Measurements from ENCODE around the gene CDK12.
"Not testable (repeated sequence)": the region's sequence is repeated elsewhere in the genome, so short reads cannot be mapped to it uniquely, and the experiment has no call there.

Gene CDK12

GRCh38 chr17:39486242-39486641 is 25.0 kb downstream of the CDK12 start:
- Histone ChIP-seq H3K27me3 (ENCODE audit: insufficient read depth, low read length) (no peaks in the 10 kb centered on the region), H3K27ac (ENCODE audit: low read depth, low read length, poor library complexity, severe bottlenecking) (no peak overlapping the region), H3K9me2 (ENCODE audit: low read depth, low read length) (no peaks in the 10 kb centered on the region), H3K4me1 (ENCODE audit: insufficient read depth, low read length, severe bottlenecking) (no peaks in the 10 kb centered on the region), H3K79me2 (ENCODE audit: insufficient read depth, low read length) (0 out of 2 replicates have a peak, but pooled peaks cover 10% of the 10 kb centered on the region), H3K9me3 (ENCODE audit: low read length) (no peaks in the 10 kb centered on the region), H2AFZ (ENCODE audit: low read length) (no peak overlapping the region), H3K36me3 (ENCODE audit: insufficient read depth, low read length) (peaks cover 33% of the 10 kb centered on the region), H3K9ac (ENCODE audit: low read length) (no peak overlapping the region), H4K20me1 (ENCODE audit: insufficient read depth, low read length) (no peaks in the 10 kb centered on the region), H3F3A (ENCODE audit: insufficient read depth, low read length) (no peaks in the 10 kb centered on the region), H3K4me3 (ENCODE audit: low read depth, low read length, poor library complexity, severe bottlenecking) (no peak overlapping the region), H3K4me2 (ENCODE audit: low read length) (no peak overlapping the region)
- TF ChIP-seq EZH2 (IDR thresholded peaks at IDR 0.05; ENCODE audit: borderline replicate concordance, low read length) = no peak
- no peak for TF ChIP-seq CTCF (IDR thresholded peaks at IDR 0.05; ENCODE audit: low read length)

DNA sequence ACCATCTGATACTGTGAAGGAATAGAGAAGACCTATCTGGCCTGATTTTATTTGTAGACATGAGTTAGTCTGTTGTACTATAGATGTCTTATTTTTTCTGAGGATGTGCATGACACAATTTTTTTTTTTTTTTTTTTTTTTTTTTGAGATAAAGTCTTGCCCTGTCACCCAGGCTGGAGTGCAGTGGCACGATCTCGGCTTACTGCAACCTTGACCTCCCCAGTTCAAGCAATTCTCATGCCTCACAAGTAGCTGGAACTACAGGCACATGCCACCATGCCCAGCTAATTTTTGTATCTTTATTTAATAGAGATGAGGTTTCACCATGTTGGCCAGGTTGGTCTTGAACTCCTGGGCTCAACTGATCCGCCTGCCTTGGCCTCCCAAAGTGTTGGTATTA is 26.2 kb downstream of the CDK12 start:
- not testable (repeated sequence) for H3K4me3 ChIP-seq (ENCODE audit: low read depth, low read length, poor library complexity, severe bottlenecking); H2AFZ ChIP-seq (ENCODE audit: low read length); H3K4me1 ChIP-seq (ENCODE audit: insufficient read depth, low read length, severe bottlenecking); H4K20me1 ChIP-seq (ENCODE audit: insufficient read depth, low read length); H3K9me2 ChIP-seq (ENCODE audit: low read depth, low read length); H3K9me3 ChIP-seq (ENCODE audit: low read length); H3K27me3 ChIP-seq (ENCODE audit: insufficient read depth, low read length); H3F3A ChIP-seq (ENCODE audit: insufficient read depth, low read length); H3K9ac ChIP-seq (ENCODE audit: low read length); H3K27ac ChIP-seq (ENCODE audit: low read depth, low read length, poor library complexity, severe bottlenecking); H3K4me2 ChIP-seq (ENCODE audit: low read length)
- peaks cover 40% of the 10 kb centered on the region for H3K36me3 ChIP-seq (ENCODE audit: insufficient read depth, low read length)
- 0 out of 2 replicates have a peak, but pooled peaks cover 10% of the 10 kb centered on the region for H3K79me2 ChIP-seq (ENCODE audit: insufficient read depth, low read length)

GRCh38 chr17:39487946-39488345 is 26.7 kb downstream of the CDK12 start:
- Histone ChIP-seq H3K4me1 (ENCODE audit: insufficient read depth, low read length, severe bottlenecking) (no peaks in the 10 kb centered on the region), H3K9me2 (ENCODE audit: low read depth, low read length) (no peaks in the 10 kb centered on the region), H2AFZ (ENCODE audit: low read length) (no peak overlapping the region), H3K36me3 (ENCODE audit: insufficient read depth, low read length) (peaks cover 43% of the 10 kb centered on the region), H4K20me1 (ENCODE audit: insufficient read depth, low read length) (no peaks in the 10 kb centered on the region), H3K27ac (ENCODE audit: low read depth, low read length, poor library complexity, severe bottlenecking) (no peak overlapping the region), H3K4me3 (ENCODE audit: low read depth, low read length, poor library complexity, severe bottlenecking) (no peak overlapping the region), H3K9ac (ENCODE audit: low read length) (no peak overlapping the region), H3K9me3 (ENCODE audit: low read length) (no peaks in the 10 kb centered on the region), H3K79me2 (ENCODE audit: insufficient read depth, low read length) (0 out of 2 replicates have a peak, but pooled peaks cover 10% of the 10 kb centered on the region), H3K4me2 (ENCODE audit: low read length) (no peak overlapping the region), H3K27me3 (ENCODE audit: insufficient read depth, low read length) (no peaks in the 10 kb centered on the region), H3F3A (ENCODE audit: insufficient read depth, low read length) (no peaks in the 10 kb centered on the region; the same call in 1 of the 2 replicates)
- TF ChIP-seq CTCF (IDR thresholded peaks at IDR 0.05; ENCODE audit: low read length) (no peak), EZH2 (IDR thresholded peaks at IDR 0.05; ENCODE audit: borderline replicate concordance, low read length) (no peak)

GRCh38 chr17:39496921-39497320 is 35.6 kb downstream of the CDK12 start:
- H3K36me3 ChIP-seq (ENCODE audit: insufficient read depth, low read length) = peaks cover 88% of the 10 kb centered on the region
- not testable (repeated sequence) for H4K20me1 ChIP-seq (ENCODE audit: insufficient read depth, low read length); H3K4me2 ChIP-seq (ENCODE audit: low read length); H3K9me3 ChIP-seq (ENCODE audit: low read length); H3K9me2 ChIP-seq (ENCODE audit: low read depth, low read length); H3K79me2 ChIP-seq (ENCODE audit: insufficient read depth, low read length); H3K9ac ChIP-seq (ENCODE audit: low read length); H3F3A ChIP-seq (ENCODE audit: insufficient read depth, low read length); H3K27me3 ChIP-seq (ENCODE audit: insufficient read depth, low read length); H2AFZ ChIP-seq (ENCODE audit: low read length); H3K27ac ChIP-seq (ENCODE audit: low read depth, low read length, poor library complexity, severe bottlenecking); H3K4me3 ChIP-seq (ENCODE audit: low read depth, low read length, poor library complexity, severe bottlenecking); H3K4me1 ChIP-seq (ENCODE audit: insufficient read depth, low read length, severe bottlenecking)

Data from OCI-LY1 (cell line).